IMR-90 (cell line): ENCODE data around the gene BCL2L2. TPM values are rescaled to one million over a fixed set of nuclear protein-coding genes. Genes with fewer than 3 reads are reported as not detected.
A peak's percentile ranks its signal among the peaks of the same experiment; 100 is the strongest.

Source experiments
- ATAC-seq: fragments of 200-7000 bp; cut with Tn5 transposase; 2 replicates; pipeline ENCODE4 v1.9.1; 2020; ENCODE audit warnings: low read depth, mild to moderate bottlenecking, moderate library complexity
- BruUV-seq: library from RNA; stranded (reverse); fragments of 400-500 nt; replicated peaks from 2 replicates; lab custom pipeline; 2021; lab: Mats Ljungman, UMichigan
- CTCF ChIA-PET: fragments of 300-600 bp; formaldehyde crosslinking; extraction: SDS; loops from one replicate; lab custom pipeline; 2021; ENCODE audit warnings: antibody characterized with exemption; lab: Yijun Ruan, JAX
- POLR2A ChIA-PET: fragments of 300-600 bp; sonication (Branson Sonifier 250); formaldehyde crosslinking; loops from one replicate; lab custom pipeline; 2022; ENCODE audit warnings: antibody characterized with exemption; ENCODE audit not compliant: unreplicated experiment; lab: Charles Lee
- DNase-seq: peaks from one replicate; pipeline ENCODE4 v3.0.0; 2013
- H2AFZ ChIP-seq: replicated peaks from 2 replicates; pipeline ENCODE3; 2013; ENCODE audit warnings: low read length, mild to moderate bottlenecking; ENCODE audit not compliant: poor library complexity
- H2AK5ac ChIP-seq: 2 replicates; pipeline ENCODE4 v1.6.1; 2013; ENCODE audit warnings: low read depth, low read length, inconsistent platforms
- H2AK9ac ChIP-seq: replicated peaks from 2 replicates; pipeline ENCODE3; 2013; ENCODE audit warnings: mild to moderate bottlenecking, low read depth, low read length, moderate library complexity; ENCODE audit not compliant: poor library complexity
- H2BK120ac ChIP-seq: 2 replicates; pipeline ENCODE4 v1.6.1; 2013; ENCODE audit warnings: low read depth, low read length, inconsistent platforms
- H2BK15ac ChIP-seq: 3 replicates; pipeline ENCODE4 v1.6.1; 2013; ENCODE audit warnings: low read depth, low read length, inconsistent platforms
- H2BK20ac ChIP-seq: 2 replicates; pipeline ENCODE4 v1.6.1; 2013; ENCODE audit warnings: low read depth, mild to moderate bottlenecking, inconsistent platforms, low read length, moderate library complexity
- H2BK5ac ChIP-seq: 2 replicates; pipeline ENCODE4 v1.6.1; 2013; ENCODE audit warnings: mild to moderate bottlenecking, low read depth, low read length, inconsistent platforms; ENCODE audit not compliant: poor library complexity, severe bottlenecking
- H3K14ac ChIP-seq: replicated peaks from 2 replicates; pipeline ENCODE4 v1.6.1; 2013; ENCODE audit warnings: low read depth, low read length, inconsistent platforms
- H3K18ac ChIP-seq: 2 replicates; pipeline ENCODE4 v1.6.1; 2013; ENCODE audit warnings: low read depth, low read length, control low read depth
- H3K23ac ChIP-seq: 2 replicates; pipeline ENCODE4 v1.6.1; 2013; ENCODE audit warnings: low read depth, low read length, inconsistent platforms
- H3K27ac ChIP-seq: 2 replicates; pipeline ENCODE4 v1.5.1; 2013; ENCODE audit warnings: mild to moderate bottlenecking, control low read depth, low read length; ENCODE audit not compliant: insufficient read depth
- H3K27me3 ChIP-seq: 2 replicates; pipeline ENCODE4 v1.6.1; 2013; ENCODE audit warnings: low read length; ENCODE audit not compliant: control insufficient read depth, insufficient read depth
- H3K36me3 ChIP-seq: 2 replicates; pipeline ENCODE4 v1.6.1; 2013; ENCODE audit warnings: low read length, mixed read lengths; ENCODE audit not compliant: control insufficient read depth, insufficient read depth
- H3K4ac ChIP-seq: 2 replicates; pipeline ENCODE4 v1.6.1; 2013; ENCODE audit warnings: low read depth, low read length, inconsistent platforms
- H3K4me1 ChIP-seq: 2 replicates; pipeline ENCODE4 v1.6.1; 2013; ENCODE audit warnings: low read length, mixed read lengths; ENCODE audit not compliant: control insufficient read depth, insufficient read depth
- H3K4me2 ChIP-seq: 2 replicates; pipeline ENCODE4 v1.6.1; 2013; ENCODE audit warnings: low read depth, mild to moderate bottlenecking, control low read depth, low read length, moderate library complexity
- H3K4me3 ChIP-seq: 2 replicates; pipeline ENCODE4 v1.5.1; 2013; ENCODE audit warnings: low read depth, mild to moderate bottlenecking, control low read depth, low read length, moderate library complexity; ENCODE audit not compliant: insufficient read depth
- H3K56ac ChIP-seq: 2 replicates; pipeline ENCODE4 v1.6.1; 2013; ENCODE audit warnings: low read length, inconsistent platforms; ENCODE audit not compliant: insufficient read depth; ENCODE audit errors: extremely low read depth
- H3K79me1 ChIP-seq, 2 experiments: 2 replicates each; pipeline ENCODE4 v1.6.1; 2013; ENCODE audit warnings: low read length in 2 of 2, inconsistent platforms in 1 of 2, low read depth in 1 of 2
- H3K9ac ChIP-seq: 2 replicates; pipeline ENCODE4 v1.6.1; 2013; ENCODE audit warnings: low read depth, low read length, control low read depth
- H3K9me1 ChIP-seq: 2 replicates; pipeline ENCODE4 v1.6.1; 2013; ENCODE audit warnings: low read length, inconsistent platforms; ENCODE audit not compliant: insufficient read depth
- H3K9me3 ChIP-seq: 2 replicates; pipeline ENCODE4 v1.6.1; 2013; ENCODE audit warnings: low read length; ENCODE audit not compliant: control insufficient read depth, insufficient read depth
- H4K20me1 ChIP-seq: 2 replicates; pipeline ENCODE4 v1.6.1; 2013; ENCODE audit warnings: low read length, inconsistent platforms; ENCODE audit not compliant: insufficient read depth
- H4K5ac ChIP-seq: 2 replicates; pipeline ENCODE4 v1.6.1; 2013; ENCODE audit warnings: mild to moderate bottlenecking, low read depth, low read length, control low read depth
- H4K8ac ChIP-seq, 2 experiments: 2 replicates each; pipeline ENCODE4 v1.6.1; 2013; ENCODE audit warnings: low read depth in 2 of 2, low read length in 2 of 2, control low read depth in 1 of 2, inconsistent platforms in 1 of 2
- H4K91ac ChIP-seq: 2 replicates; pipeline ENCODE4 v1.6.1; 2013; ENCODE audit warnings: low read depth, low read length, inconsistent platforms; ENCODE audit not compliant: insufficient read depth
- BHLHE40 ChIP-seq: fragments of 150-350 bp; IDR thresholded peaks from 2 replicates; pipeline ENCODE4 v1.6.1; 2016; ENCODE audit warnings: mild to moderate bottlenecking, low read depth, low read length
- CEBPB ChIP-seq: IDR thresholded peaks from 2 replicates; pipeline ENCODE4 v1.6.1; 2012; ENCODE audit warnings: low read depth, low read length, improper control_type of control experiment
- CHD1 ChIP-seq: IDR thresholded peaks from 2 replicates; pipeline ENCODE4 v1.6.1; 2012; ENCODE audit warnings: low read depth, low read length, improper control_type of control experiment
- CTCF ChIP-seq: conservative IDR thresholded peaks from 2 replicates; pipeline ENCODE4 v1.5.1; 2012; ENCODE audit warnings: mild to moderate bottlenecking, low read depth, low read length, improper control_type of control experiment
- ELK1 ChIP-seq: fragments of 150-350 bp; IDR thresholded peaks from 2 replicates; pipeline ENCODE4 v1.6.1; 2016; ENCODE audit warnings: low read depth, mild to moderate bottlenecking, low read length, moderate library complexity, borderline replicate concordance
- MXI1 ChIP-seq: IDR thresholded peaks from 2 replicates; pipeline ENCODE4 v1.6.1; 2012; ENCODE audit warnings: low read depth, mild to moderate bottlenecking, low read length, moderate library complexity, borderline replicate concordance
- POLR2A ChIP-seq: IDR thresholded peaks from 2 replicates; pipeline ENCODE4 v1.6.1; 2012; ENCODE audit warnings: mild to moderate bottlenecking, low read depth, low read length
- RAD21 ChIP-seq: IDR thresholded peaks from 2 replicates; pipeline ENCODE4 v1.6.1; 2012; ENCODE audit warnings: low read length, improper control_type of control experiment
- RCOR1 ChIP-seq: IDR thresholded peaks from 2 replicates; pipeline ENCODE4 v1.6.1; 2012; ENCODE audit warnings: mild to moderate bottlenecking, low read length, improper control_type of control experiment; ENCODE audit not compliant: insufficient replicate concordance
- RFX5 ChIP-seq: IDR thresholded peaks from 2 replicates; pipeline ENCODE4 v1.8.0; 2012; ENCODE audit warnings: low read depth, mild to moderate bottlenecking, low read length, moderate library complexity
- SMC3 ChIP-seq: fragments of 150-350 bp; IDR thresholded peaks from 2 replicates; pipeline ENCODE4 v1.6.1; 2016; ENCODE audit warnings: low read depth, mild to moderate bottlenecking, antibody characterized with exemption, low read length, moderate library complexity
- USF2 ChIP-seq: fragments of 150-350 bp; IDR thresholded peaks from 2 replicates; pipeline ENCODE4 v1.6.1; 2017; ENCODE audit warnings: mild to moderate bottlenecking, antibody characterized with exemption, low read length, low read depth
- WGBS, 2 experiments: methylation state at CpG; one replicate each; pipeline versions ENCODE4 v1.1.5 to v1.1.7; 2013; ENCODE audit warnings: missing lambda C conversion rate in 2 of 2; ENCODE audit not compliant: insufficient read length in 1 of 2; ENCODE audit errors: extremely low coverage in 2 of 2; 5-methylcytosine and 5-hydroxymethylcytosine counted together
- dilution Hi-C: fragments of 300-500 bp; cut with HindIII; formaldehyde crosslinking; loops from one replicate; pipeline ENCODE4 v1.14.3; 2018; ENCODE audit warnings: low sequenced_read_pairs; ENCODE audit not compliant: unreplicated experiment
- in situ Hi-C: fragments of 300-500 bp; cut with MboI; formaldehyde crosslinking; loops from 3 replicates; pipeline ENCODE4 v1.14.3; 2019; ENCODE audit warnings: low sequenced_read_pairs, inconsistent platforms, mixed read lengths
- intact Hi-C: fragments of 100-400 bp; cut with micrococcal nuclease; formaldehyde crosslinking; loops from 2 replicates; pipeline ENCODE4 v1.10.0; 2022
- polyA plus RNA-seq, 3 experiments: library from polyadenylated mRNA; depleted of rRNA; stranded (reverse); fragments of >200 nt; gene quantifications; 2 replicates each; pipeline ENCODE4 v1.2.3, GENCODE V29; 2012; ENCODE audit warnings: low replicate concordance in 1 of 3
- total RNA-seq: library from RNA; depleted of rRNA; stranded (reverse); fragments of >200 nt; gene quantifications from 2 replicates; pipeline ENCODE4 v1.2.3, GENCODE V29; 2012

Gene BCL2L2
- total and polyA plus RNA-seq, 2 of the 4 experiments (the other 2 are of a cell fraction), result 14.5 to 40.9 TPM

- CTCF ChIA-PET, result interaction anchor here (1.0 to 1.9 kb wide), 3 partner anchors 20 to 59 kb away, joined by 4 to 7 read pairs (median 5); no protein-coding TSS in a partner anchor
- TF ChIP-seq CTCF, result no peak
- TF ChIP-seq RAD21, result no peak
- peak; percentile 34 for TF ChIP-seq CEBPB
- no peak for TF ChIP-seq MXI1
- TF ChIP-seq SMC3, result no peak
- TF ChIP-seq POLR2A, result no peak
- TF ChIP-seq ELK1, result no peak
- TF ChIP-seq RCOR1, result no peak
- TF ChIP-seq RFX5, result no peak
- TF ChIP-seq USF2, result peak; percentile 90
- TF ChIP-seq CHD1, result no peak
- 0 out of 2 replicates have a peak, but pooled peaks have one; percentile 12 for TF ChIP-seq BHLHE40
Observed at GRCh38 chr14:23320584-23321571, 14.2 kb downstream of the BCL2L2 start, which contains the start of gene PABPN1. Gene PABPN1 (plus strand): TSS chr14:23321457. CDS start chr14:23321470, 13 bp downstream.

More at GRCh38 chr14:23320584-23321571, 14.2 kb downstream of the BCL2L2 start, which contains the start of gene PABPN1:
- peaks cover 29% of the 10 kb centered on the region for H3K36me3 ChIP-seq
- peak within 1 kb of the TSS; percentile 90 for H2AFZ ChIP-seq
- peak; percentile 90 for ATAC-seq
- no peak within 1 kb of the TSS for H2BK120ac ChIP-seq
- in situ Hi-C loops, result loop anchor here (10.0 to 25.0 kb wide), 5 partner anchors 54 to 1116 kb away; partner anchors contain the start of genes CBLN3, CMTM5, EMC9 and FITM1
- H3K9me1 ChIP-seq, result no peaks in the 10 kb centered on the region
- H3K14ac ChIP-seq, result peak within 1 kb of the TSS; percentile 98
- no peaks in the 10 kb centered on the region for H3K27me3 ChIP-seq
- peak within 1 kb of the TSS; percentile 91 for H2BK5ac ChIP-seq
- H2AK5ac ChIP-seq, result peak within 1 kb of the TSS; percentile 96
- H3K4me1 ChIP-seq, result peaks cover 6% of the 10 kb centered on the region; the same call in 1 of the 2 replicates
- peaks cover 16% of the 10 kb centered on the region; the same call in 1 of the 2 replicates for H4K20me1 ChIP-seq
- H3K4me2 ChIP-seq, result peak within 1 kb of the TSS; percentile 84
- BruUV-seq, result no TSS peak
- peak within 1 kb of the TSS; percentile 98 for H2AK9ac ChIP-seq
- H3K79me1 ChIP-seq, result peaks cover 27 to 50% of the 10 kb centered on the region in 2 experiments
- H4K8ac ChIP-seq, result peak within 1 kb of the TSS; percentile 95 to 97
- peak within 1 kb of the TSS; percentile 55 for H3K18ac ChIP-seq
- H3K9ac ChIP-seq, result peak within 1 kb of the TSS; percentile 98
- H3K56ac ChIP-seq, result peak within 1 kb of the TSS; percentile 91
- peak within 1 kb of the TSS; percentile 88 for H3K27ac ChIP-seq
- H3K4me3 ChIP-seq, result peak within 1 kb of the TSS; percentile 99
- peak within 1 kb of the TSS; percentile 93 for H3K4ac ChIP-seq
- peak within 1 kb of the TSS; percentile 87 for H4K91ac ChIP-seq
- no peak within 1 kb of the TSS for H2BK15ac ChIP-seq
- peak within 1 kb of the TSS; percentile 99 for H4K5ac ChIP-seq
- 2% methylated on average over 20 of the region's 63 CpGs; no CpG with 5 or more reads in 1 of the 2 experiments for WGBS, 2 experiments
- dilution Hi-C loops, result no loop called here
- peak within 1 kb of the TSS; percentile 98 for H3K23ac ChIP-seq
- intact Hi-C loops, result loop anchor here (1.0 kb wide), 1 partner anchor 35 kb away; the partner anchor contains the start of gene HOMEZ
- POLR2A ChIA-PET, result interaction anchor here (0.6 to 1.3 kb wide), 4 partner anchors 9 to 45 kb away, joined by 3 to 9 read pairs (median 3); partner anchors contain the start of gene BCL2L2
- H3K9me3 ChIP-seq, result no peaks in the 10 kb centered on the region
- peak; percentile 100 for DNase-seq
- no peak within 1 kb of the TSS for H2BK20ac ChIP-seq
